SK-N-MC (cell line): ENCODE measurements around the gene TMEM181.

Experiments
- EZH2 ChIP-seq: fragments of 200-600 bp; sonication (generic); IDR thresholded peaks from one replicate; pipeline ENCODE4 v1.6.1; 2017; ENCODE audit warnings: antibody characterized with exemption
- POLR2AphosphoS5 ChIP-seq: IDR thresholded peaks from 2 replicates; pipeline ENCODE4 v1.6.1; 2012; ENCODE audit warnings: mild to moderate bottlenecking, low read depth, low read length, borderline replicate concordance

DNA sequence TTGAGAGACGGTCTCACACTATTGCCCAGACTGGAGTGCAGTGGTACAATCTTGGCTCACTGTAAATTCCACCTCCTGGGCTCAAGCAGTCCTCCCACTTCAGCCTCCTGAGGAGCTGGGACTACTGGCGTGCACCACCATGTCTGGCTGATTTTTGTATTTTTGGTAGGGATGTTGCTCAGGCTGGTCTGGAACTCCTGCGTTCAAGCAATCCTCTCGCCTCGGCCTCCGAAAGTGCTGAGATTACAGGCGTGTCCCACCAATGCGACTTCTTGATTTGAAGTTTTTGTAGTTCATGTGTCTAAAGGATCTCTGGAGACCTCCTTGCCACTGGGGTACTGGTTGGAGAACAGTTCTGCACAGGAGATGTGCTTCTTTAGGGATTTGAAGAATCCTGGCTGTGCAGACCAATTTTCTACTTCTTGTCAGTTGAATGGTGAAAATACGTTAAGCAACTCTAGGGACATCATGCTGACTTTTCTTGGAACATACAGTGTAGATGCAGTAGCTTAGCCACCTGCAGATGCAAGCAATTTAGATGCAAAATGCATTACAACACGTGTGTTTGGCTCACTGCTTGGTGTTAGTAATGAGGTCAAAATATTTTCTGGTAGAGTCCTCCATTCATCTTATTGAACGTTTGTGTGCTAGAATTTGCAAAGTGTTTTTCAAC, 118.2 kb downstream of the TMEM181 start:
- no peak for TF ChIP-seq POLR2AphosphoS5
- no peak for TF ChIP-seq EZH2
